ENCODE data around the gene GNPNAT1.
"Not testable (repeated sequence)": the region's sequence is repeated elsewhere in the genome, so short reads cannot be mapped to it uniquely, and the experiment has no call there.

Gene GNPNAT1

DNA sequence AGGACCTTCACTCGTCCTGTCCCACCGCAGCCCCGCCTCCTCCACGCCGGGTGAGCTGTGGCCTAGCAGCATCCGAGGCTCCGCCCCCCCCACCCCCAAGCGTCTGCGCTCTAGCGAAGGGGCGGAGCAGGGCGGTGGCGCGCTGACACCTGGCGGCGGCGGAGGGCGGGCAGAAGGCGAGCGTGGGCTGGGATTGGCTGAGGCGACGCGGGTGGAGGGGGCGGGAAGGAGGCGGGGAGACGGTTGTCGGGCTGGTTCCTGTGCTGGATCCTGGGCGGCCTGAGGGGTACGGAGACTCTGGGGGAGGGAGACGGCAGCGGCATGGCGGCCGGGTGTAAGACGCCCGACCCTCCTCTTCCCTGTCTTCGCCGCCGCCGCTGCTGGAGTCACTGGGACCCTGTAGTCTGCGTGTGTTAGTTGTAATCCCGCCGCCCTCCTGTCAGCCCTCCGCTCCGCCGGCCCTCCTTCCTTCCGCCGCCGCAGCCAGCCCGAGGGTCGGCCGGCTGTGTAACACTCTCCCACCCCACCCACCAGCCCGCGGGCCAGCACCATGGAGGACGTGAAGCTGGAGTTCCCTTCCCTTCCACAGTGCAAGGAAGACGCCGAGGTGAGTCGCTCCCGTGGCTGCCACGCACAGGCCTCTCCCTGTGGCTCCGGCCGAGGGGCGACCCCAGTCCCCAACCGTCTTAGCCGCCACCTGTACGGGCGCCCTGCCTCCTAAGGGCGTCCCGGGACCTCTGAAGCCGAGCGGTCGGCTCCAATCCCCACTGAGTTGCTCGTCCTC is 61.3 kb downstream of the GNPNAT1 start, which contains the start of gene STYX:
Gene STYX (plus strand): TSS at position 242 of the 784 bp plus-strand sequence. CDS start 309 bp downstream, at position 551.
- in situ Hi-C loops (cut with HindIII; ENCODE audit: low pct_ligation_motif_present, low sequenced_read_pairs), result no loop called here
- H3K36me3 ChIP-seq (replicated peaks), result peaks cover 8% of the 10 kb centered on the region
- peak; percentile 98 for DNase-seq

DNA sequence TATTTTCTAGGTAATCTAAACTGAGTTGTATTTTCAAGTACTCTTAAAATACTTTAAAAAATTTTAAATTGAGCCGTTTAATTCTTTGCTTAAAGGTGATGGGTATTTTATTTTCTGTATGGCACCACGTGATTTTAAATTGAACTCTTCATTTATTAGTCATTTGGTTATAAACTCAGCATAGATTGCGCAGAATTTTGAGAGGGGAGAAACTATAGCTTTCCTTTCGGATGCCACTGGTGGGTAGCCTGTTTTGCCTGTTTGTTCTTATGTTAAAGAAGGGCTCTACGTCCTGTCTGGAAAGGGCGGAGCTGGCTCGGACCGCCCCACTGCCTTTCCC is 61.9 kb downstream of the GNPNAT1 start:
- TF ChIP-seq, protein P1, sequence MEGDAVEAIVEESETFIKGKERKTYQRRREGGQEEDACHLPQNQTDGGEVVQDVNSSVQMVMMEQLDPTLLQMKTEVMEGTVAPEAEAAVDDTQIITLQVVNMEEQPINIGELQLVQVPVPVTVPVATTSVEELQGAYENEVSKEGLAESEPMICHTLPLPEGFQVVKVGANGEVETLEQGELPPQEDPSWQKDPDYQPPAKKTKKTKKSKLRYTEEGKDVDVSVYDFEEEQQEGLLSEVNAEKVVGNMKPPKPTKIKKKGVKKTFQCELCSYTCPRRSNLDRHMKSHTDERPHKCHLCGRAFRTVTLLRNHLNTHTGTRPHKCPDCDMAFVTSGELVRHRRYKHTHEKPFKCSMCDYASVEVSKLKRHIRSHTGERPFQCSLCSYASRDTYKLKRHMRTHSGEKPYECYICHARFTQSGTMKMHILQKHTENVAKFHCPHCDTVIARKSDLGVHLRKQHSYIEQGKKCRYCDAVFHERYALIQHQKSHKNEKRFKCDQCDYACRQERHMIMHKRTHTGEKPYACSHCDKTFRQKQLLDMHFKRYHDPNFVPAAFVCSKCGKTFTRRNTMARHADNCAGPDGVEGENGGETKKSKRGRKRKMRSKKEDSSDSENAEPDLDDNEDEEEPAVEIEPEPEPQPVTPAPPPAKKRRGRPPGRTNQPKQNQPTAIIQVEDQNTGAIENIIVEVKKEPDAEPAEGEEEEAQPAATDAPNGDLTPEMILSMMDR (IDR thresholded peaks at IDR 0.05; ENCODE audit: low read depth, low read length, missing control alignments), result no peak
- no peak for DNase-seq
- peak overlapping the region; percentile 40 for H3K4me3 ChIP-seq (ENCODE audit: low read depth, low read length)
- in situ Hi-C loops (cut with HindIII; ENCODE audit: low pct_ligation_motif_present, low sequenced_read_pairs), result no loop called here
- H3K27ac ChIP-seq, result peak overlapping the region; percentile 80
- H3K27me3 ChIP-seq (replicated peaks), result no peaks in the 10 kb centered on the region
- H3K36me3 ChIP-seq (replicated peaks), result peaks cover 12% of the 10 kb centered on the region

More for the DNA sequence above, 61.3 kb downstream of the GNPNAT1 start, which contains the start of gene STYX:
- H3K27ac ChIP-seq, result peak within 1 kb of the TSS; percentile 80
- no peaks in the 10 kb centered on the region for H3K27me3 ChIP-seq (replicated peaks)
- TF ChIP-seq, protein P1 (IDR thresholded peaks at IDR 0.05; ENCODE audit: low read depth, low read length, missing control alignments), result no peak
- H3K4me3 ChIP-seq (ENCODE audit: low read depth, low read length), result peak within 1 kb of the TSS; percentile 95

DNA sequence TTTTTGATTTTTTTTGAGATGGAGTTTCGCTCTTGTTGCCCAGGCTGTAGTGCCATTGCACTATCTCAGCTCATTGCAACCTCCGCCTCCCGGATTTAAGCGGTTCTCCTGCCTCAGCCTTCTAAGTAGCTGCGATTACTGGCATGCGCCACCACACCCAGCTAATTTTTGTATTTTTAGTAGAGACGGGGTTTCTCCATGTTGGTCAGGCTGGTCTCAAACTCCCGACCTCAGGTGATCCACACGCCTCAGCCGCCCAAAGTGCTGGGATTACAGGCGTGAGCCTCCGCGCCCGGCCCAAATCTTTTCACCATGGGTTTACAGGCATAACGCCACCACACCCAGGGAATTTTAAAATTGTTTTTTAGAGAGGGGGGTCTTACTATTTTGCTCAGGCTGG is 62.4 kb downstream of the GNPNAT1 start:
- Histone ChIP-seq H3K36me3 (replicated peaks) (peaks cover 16% of the 10 kb centered on the region), H3K27ac (peak overlapping the region; percentile 80)
- in situ Hi-C loops (cut with HindIII; ENCODE audit: low pct_ligation_motif_present, low sequenced_read_pairs); H3K27me3 ChIP-seq (replicated peaks); DNase-seq; H3K4me3 ChIP-seq (ENCODE audit: low read depth, low read length): not testable (repeated sequence)

DNA sequence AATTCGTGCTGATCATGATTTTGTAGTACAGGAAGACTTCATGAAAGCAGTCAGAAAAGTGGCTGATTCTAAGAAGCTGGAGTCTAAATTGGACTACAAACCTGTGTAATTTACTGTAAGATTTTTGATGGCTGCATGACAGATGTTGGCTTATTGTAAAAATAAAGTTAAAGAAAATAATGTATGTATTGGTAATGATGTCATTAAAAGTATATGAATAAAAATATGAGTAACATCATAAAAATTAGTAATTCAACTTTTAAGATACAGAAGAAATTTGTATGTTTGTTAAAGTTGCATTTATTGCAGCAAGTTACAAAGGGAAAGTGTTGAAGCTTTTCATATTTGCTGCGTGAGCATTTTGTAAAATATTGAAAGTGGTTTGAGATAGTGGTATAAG is 63.9 kb downstream of the GNPNAT1 start:
- H3K27me3 ChIP-seq (replicated peaks); DNase-seq; H3K27ac ChIP-seq; in situ Hi-C loops (cut with HindIII; ENCODE audit: low pct_ligation_motif_present, low sequenced_read_pairs); H3K4me3 ChIP-seq (ENCODE audit: low read depth, low read length): not testable (repeated sequence)
- H3K36me3 ChIP-seq (replicated peaks), result peaks cover 27% of the 10 kb centered on the region

All from brain microvascular endothelial cell (primary cell).